Smooth muscle cell (in vitro differentiated cells): Measurements from ENCODE around the gene B3GNT5. TPM values are rescaled to one million over a fixed set of nuclear protein-coding genes. Genes with fewer than 3 reads are reported as not detected.

Experiments
- DNase-seq: peaks from one replicate; lab custom pipeline; 2025; ENCODE audit not compliant: unreplicated experiment; lab: John Stamatoyannopoulos, UW
- H2AFZ ChIP-seq: fragments of 200-600 bp; sonication (generic); 2 replicates; pipeline ENCODE4 v1.6.0; 2016; ENCODE audit warnings: antibody characterized with exemption, low read depth, mild to moderate bottlenecking
- H3F3A ChIP-seq: fragments of 200-600 bp; sonication (generic); 2 replicates; pipeline ENCODE4 v1.6.0; 2017; ENCODE audit warnings: antibody characterized with exemption, low read depth
- H3K27ac ChIP-seq: fragments of 200-600 bp; sonication (generic); 2 replicates; pipeline ENCODE4 v1.5.1; 2016; ENCODE audit warnings: low read depth, mild to moderate bottlenecking
- H3K27me3 ChIP-seq: fragments of 200-600 bp; sonication (generic); 2 replicates; pipeline ENCODE4 v1.6.1; 2016; ENCODE audit warnings: low read depth, mild to moderate bottlenecking
- H3K36me3 ChIP-seq: fragments of 200-600 bp; sonication (generic); 2 replicates; pipeline ENCODE4 v1.5.1; 2016; ENCODE audit warnings: low read depth
- H3K4me1 ChIP-seq: fragments of 200-600 bp; sonication (generic); 2 replicates; pipeline ENCODE4 v1.5.1; 2016; ENCODE audit warnings: low read depth
- H3K4me2 ChIP-seq: fragments of 200-600 bp; sonication (generic); 2 replicates; pipeline ENCODE4 v1.6.0; 2016; ENCODE audit warnings: mild to moderate bottlenecking
- H3K4me3 ChIP-seq: fragments of 200-600 bp; sonication (generic); 2 replicates; pipeline ENCODE4 v1.5.1; 2016; ENCODE audit warnings: mild to moderate bottlenecking
- H3K79me2 ChIP-seq: fragments of 200-600 bp; sonication (generic); 2 replicates; pipeline ENCODE4 v1.6.0; 2016; ENCODE audit warnings: low read depth, mild to moderate bottlenecking
- H3K9ac ChIP-seq: fragments of 200-600 bp; sonication (generic); 2 replicates; pipeline ENCODE4 v1.6.0; 2016; ENCODE audit warnings: low read depth
- H3K9me3 ChIP-seq: fragments of 200-600 bp; sonication (generic); replicated peaks from 2 replicates; pipeline ENCODE4 v1.5.1; 2016; ENCODE audit warnings: low read depth
- H4K20me1 ChIP-seq: fragments of 200-600 bp; sonication (generic); 2 replicates; pipeline ENCODE4 v1.6.0; 2016; ENCODE audit warnings: low read depth
- CTCF ChIP-seq: fragments of 200-600 bp; sonication (generic); IDR thresholded peaks from 2 replicates; pipeline ENCODE4 v1.5.1; 2017; ENCODE audit warnings: borderline replicate concordance, mild to moderate bottlenecking, antibody characterized with exemption; ENCODE audit not compliant: insufficient read depth, poor library complexity, severe bottlenecking
- WGBS: methylation state at CpG from one replicate; pipeline ENCODE4 v1.1.7; 2016; ENCODE audit warnings: low lambda C conversion rate; 5-methylcytosine and 5-hydroxymethylcytosine counted together
- polyA plus RNA-seq: library from polyadenylated mRNA; unstranded; fragments of >200 nt; fragmentation: Nextera tagmentation; extraction: Ambion mirVana; gene quantifications from 2 replicates; pipeline ENCODE4 v1.2.1, GENCODE V29; 2016
- total RNA-seq: library from RNA; depleted of rRNA; stranded (reverse); fragments of >200 nt; gene quantifications from 2 replicates; pipeline ENCODE4 v1.2.3, GENCODE V29; 2014

The B3GNT5 gene
- total and polyA plus RNA-seq, 2 experiments from 2014 or later, result 7.2 to 11.5 TPM

GRCh38 chr3:183285828-183286457 lies 32.9 kb downstream of the B3GNT5 start:
- no peak for TF ChIP-seq CTCF
- no peaks in the 10 kb centered on the region for H3K27me3 ChIP-seq
- H2AFZ ChIP-seq, result no peak overlapping the region
- H4K20me1 ChIP-seq, result no peaks in the 10 kb centered on the region
- 30% methylated on average over 10 of the region's 10 CpGs for WGBS
- peak; percentile 45 for DNase-seq
- H3K9me3 ChIP-seq, result no peaks in the 10 kb centered on the region
- H3F3A ChIP-seq, result peaks cover 4% of the 10 kb centered on the region
- H3K27ac ChIP-seq, result peak overlapping the region; percentile 89
- H3K36me3 ChIP-seq, result no peaks in the 10 kb centered on the region
- peak overlapping the region; percentile 65 for H3K9ac ChIP-seq
- no peaks in the 10 kb centered on the region for H3K79me2 ChIP-seq
- H3K4me3 ChIP-seq, result peak overlapping the region; percentile 12
- H3K4me2 ChIP-seq, result peak overlapping the region; percentile 70
- no peaks in the 10 kb centered on the region for H3K4me1 ChIP-seq

- no peak for TF ChIP-seq CTCF
- H4K20me1 ChIP-seq, result no peaks in the 10 kb centered on the region
- no peak for DNase-seq
- no peak overlapping the region for H2AFZ ChIP-seq
- H3K27ac ChIP-seq, result peak overlapping the region; percentile 89
- no peaks in the 10 kb centered on the region for H3K9me3 ChIP-seq
- WGBS, result 39% methylated on average over 9 of the region's 9 CpGs
- peaks cover 5% of the 10 kb centered on the region for H3K4me1 ChIP-seq
- no peaks in the 10 kb centered on the region for H3K27me3 ChIP-seq
- H3K79me2 ChIP-seq, result no peaks in the 10 kb centered on the region
- peak overlapping the region; percentile 50 for H3K9ac ChIP-seq
- no peaks in the 10 kb centered on the region for H3K36me3 ChIP-seq
- peak overlapping the region; percentile 36 for H3K4me2 ChIP-seq
- H3K4me3 ChIP-seq, result no peak overlapping the region
- peaks cover 11% of the 10 kb centered on the region for H3F3A ChIP-seq
These were observed 34.4 kb downstream of the B3GNT5 start for GRCh38 chr3:183287301-183287971.

- no peaks in the 10 kb centered on the region for H3K9me3 ChIP-seq
- peak overlapping the region; percentile 50 for H3K9ac ChIP-seq
- H3K79me2 ChIP-seq, result no peaks in the 10 kb centered on the region
- H3F3A ChIP-seq, result peaks cover 11% of the 10 kb centered on the region
- H3K27me3 ChIP-seq, result no peaks in the 10 kb centered on the region
- H3K4me2 ChIP-seq, result peak overlapping the region; percentile 36
- no peak overlapping the region for H2AFZ ChIP-seq
- H3K4me1 ChIP-seq, result peaks cover 5% of the 10 kb centered on the region
- 100% methylated on average over 2 of the region's 2 CpGs for WGBS
- H3K27ac ChIP-seq, result peak overlapping the region; percentile 89
- no peak overlapping the region for H3K4me3 ChIP-seq
- no peak for DNase-seq
- no peaks in the 10 kb centered on the region for H4K20me1 ChIP-seq
- no peaks in the 10 kb centered on the region for H3K36me3 ChIP-seq
- no peak for TF ChIP-seq CTCF
These were observed 35.1 kb downstream of the B3GNT5 start for GRCh38 chr3:183288117-183288516.

- H3K4me3 ChIP-seq, result no peak overlapping the region
- no peaks in the 10 kb centered on the region for H3K79me2 ChIP-seq
- no peak for TF ChIP-seq CTCF
- no peak overlapping the region for H2AFZ ChIP-seq
- peaks cover 11% of the 10 kb centered on the region for H3F3A ChIP-seq
- H3K4me1 ChIP-seq, result peaks cover 5% of the 10 kb centered on the region
- no peaks in the 10 kb centered on the region for H3K36me3 ChIP-seq
- H3K27me3 ChIP-seq, result no peaks in the 10 kb centered on the region
- no peak overlapping the region for H3K4me2 ChIP-seq
- no peak overlapping the region for H3K27ac ChIP-seq
- no peak overlapping the region for H3K9ac ChIP-seq
- no peaks in the 10 kb centered on the region for H4K20me1 ChIP-seq
- DNase-seq, result no peak
- H3K9me3 ChIP-seq, result no peaks in the 10 kb centered on the region
- 100% methylated on average over 2 of the region's 2 CpGs for WGBS
These were observed 37.2 kb downstream of the B3GNT5 start for GRCh38 chr3:183290216-183290615.
